K562 (cell line): Measurements from ENCODE around the gene CRYBA1. TPM values are rescaled to one million over a fixed set of nuclear protein-coding genes. Genes with fewer than 3 reads are reported as not detected.

ENCODE experiments used
- BRD9 ChIP-seq: fragments of 450-650 bp; IDR thresholded peaks from 2 replicates; pipeline ENCODE4 v1.6.1; 2018; ENCODE audit warnings: low read depth; ENCODE audit not compliant: partially characterized antibody
- BRF1 ChIP-seq: IDR thresholded peaks from 3 replicates; pipeline ENCODE4 v1.6.1; 2011; ENCODE audit warnings: borderline replicate concordance, mild to moderate bottlenecking; ENCODE audit not compliant: insufficient read length; ENCODE audit errors: extremely low read depth
- CEBPG ChIP-seq, 3 experiments: fragments of 200-800 bp in 1 of 3; sonication (Bioruptor generic) in 1 of 3; sonication (generic) in 1 of 3; formaldehyde crosslinking in 1 of 3; IDR thresholded peaks in 2 of 3; conservative IDR thresholded peaks in 1 of 3; 2 replicates each; pipeline versions ENCODE4 v1.6.1 to v1.8.0; 2016 to 2022; ENCODE audit warnings: missing compliant biosample characterization in 2 of 3, missing genetic modification characterization in 2 of 3, mild to moderate bottlenecking in 1 of 3, missing genetic modification reagents in 1 of 3
- CREM ChIP-seq: IDR thresholded peaks from 2 replicates; pipeline ENCODE4 v1.6.1; 2014; ENCODE audit warnings: antibody characterized with exemption, low read depth
- E2F6 ChIP-seq, 2 experiments: IDR thresholded peaks; 2 replicates each; pipeline ENCODE4 v1.6.1; 2011; ENCODE audit warnings: borderline replicate concordance in 1 of 2, control low read depth in 1 of 2, low read depth in 1 of 2, low read length in 1 of 2, mild to moderate bottlenecking in 1 of 2, mixed read lengths in 1 of 2, moderate library complexity in 1 of 2; ENCODE audit not compliant: insufficient read depth in 1 of 2, insufficient read length in 1 of 2, poor library complexity in 1 of 2, severe bottlenecking in 1 of 2; ENCODE audit errors: extremely low read depth in 1 of 2
- FOXA3 ChIP-seq, 2 experiments: fragments of 450-650 bp in 1 of 2; sonication (generic) in 1 of 2; formaldehyde crosslinking; IDR thresholded peaks in 1 of 2; conservative IDR thresholded peaks in 1 of 2; 2 replicates each; pipeline versions ENCODE4 v1.4.0 to v1.8.0; 2020 to 2022; ENCODE audit warnings: mild to moderate bottlenecking in 2 of 2, missing genetic modification reagents in 1 of 2
- FOXP1 ChIP-seq: sonication (generic); formaldehyde crosslinking; IDR thresholded peaks from 2 replicates; pipeline ENCODE4 v1.8.0; 2022; ENCODE audit warnings: mild to moderate bottlenecking, missing genetic modification reagents
- MLX ChIP-seq, 2 experiments: fragments of 450-650 bp in 1 of 2; sonication (generic) in 1 of 2; formaldehyde crosslinking; conservative IDR thresholded peaks; 2 replicates each; pipeline versions ENCODE4 v1.4.0 to v1.8.1; 2020 to 2022; ENCODE audit warnings: mild to moderate bottlenecking in 1 of 2, missing genetic modification reagents in 1 of 2
- PTBP1 ChIP-seq: fragments of 200-400 bp; formaldehyde crosslinking; IDR thresholded peaks from 2 replicates; pipeline ENCODE4 v1.6.1; 2017; ENCODE audit warnings: low read depth, low read length
- SMC3 ChIP-seq: conservative IDR thresholded peaks from 2 replicates; pipeline ENCODE4 v1.6.1; 2011; ENCODE audit warnings: low read depth, low read length, improper control_type of control experiment; ENCODE audit not compliant: insufficient read depth
- SP2 ChIP-seq: IDR thresholded peaks from 2 replicates; pipeline ENCODE4 v1.6.1; 2011; ENCODE audit warnings: mild to moderate bottlenecking, low read depth, low read length, moderate library complexity; ENCODE audit not compliant: poor library complexity, severe bottlenecking; ENCODE audit errors: extremely low read depth
- SREBF1 ChIP-seq: fragments of 150-350 bp; IDR thresholded peaks from 2 replicates; pipeline ENCODE4 v1.6.1; 2014; ENCODE audit warnings: antibody characterized with exemption, low read depth, low read length, borderline replicate concordance
- TFAP4 ChIP-seq: sonication (generic); formaldehyde crosslinking; IDR thresholded peaks from 2 replicates; pipeline ENCODE4 v1.8.0; 2022; ENCODE audit warnings: missing genetic modification reagents, mild to moderate bottlenecking, moderate library complexity, borderline replicate concordance
- ZC3H4 ChIP-seq: sonication (generic); formaldehyde crosslinking; IDR thresholded peaks from 2 replicates; pipeline ENCODE4 v1.9.0; 2021; ENCODE audit warnings: missing genetic modification reagents, borderline replicate concordance
- ZMIZ1 ChIP-seq, 2 experiments: fragments of 150-350 bp in 1 of 2; IDR thresholded peaks; 2 replicates each; pipeline ENCODE4 v1.6.1; 2012 to 2016; ENCODE audit warnings: low read depth in 2 of 2, low read length in 2 of 2, mild to moderate bottlenecking in 1 of 2, moderate library complexity in 1 of 2
- ZNF146 ChIP-seq: IDR thresholded peaks from one replicate; pipeline ENCODE4 v1.6.1; 2018; ENCODE audit warnings: missing compliant biosample characterization; ENCODE audit not compliant: unreplicated experiment
- polyA plus RNA-seq, 8 experiments: library from polyadenylated mRNA; depleted of rRNA in 4 of 8; stranded (reverse) in 5 of 8; unstranded in 3 of 8; fragments of >200 nt; fragmentation: Nextera tagmentation in 2 of 8; fragmentation: Illumina TruSeq in 1 of 8; extraction: Ambion mirVana in 2 of 8; extraction: Trizol in 1 of 8; gene quantifications; 2 replicates each; pipeline versions ENCODE4 v1.2.1 to v1.2.3, GENCODE V29; 2011 to 2014; ENCODE audit warnings: inconsistent platforms in 1 of 8, missing spikeins in 1 of 8
- total RNA-seq, 7 experiments: library from RNA; depleted of rRNA in 6 of 7; stranded (reverse); fragments of >200 nt in 6 of 7; fragmentation: Illumina TruSeq in 2 of 7; extraction: Trizol in 2 of 7; gene quantifications; 2 replicates each; pipeline versions ENCODE4 v1.2.1 to v1.2.3, GENCODE V29; 2011 to 2021; ENCODE audit warnings: low replicate concordance in 1 of 7

CRYBA1 gene
- total and polyA plus RNA-seq, 9 of the 15 experiments (the other 6 are each of a cell fraction or from before 2014, with no cell fraction given) = not detected

- TF ChIP-seq SMC3 = peak; percentile 90
- no peak for TF ChIP-seq ZNF146 (CRISPR knock-in tag)
- no peak for TF ChIP-seq BRF1
- no peak for TF ChIP-seq SREBF1
- no peak for TF ChIP-seq FOXA3 (CRISPR knock-in tag; conservative IDR thresholded peaks at IDR 0.05 in 1 of 2, IDR thresholded peaks at IDR 0.05 in 1 of 2)
- no peak for TF ChIP-seq MLX (CRISPR knock-in tag; conservative IDR thresholded peaks at IDR 0.05)
- TF ChIP-seq SP2 = no peak
- 0 out of 2 replicates have a peak, but pooled peaks have one; percentile 17 for TF ChIP-seq CREM
- no peak for TF ChIP-seq ZC3H4
- TF ChIP-seq TFAP4 = no peak
- no peak for TF ChIP-seq CEBPG (CRISPR knock-in tag; IDR thresholded peaks at IDR 0.05)
- no peak for TF ChIP-seq CEBPG (tag; conservative IDR thresholded peaks at IDR 0.05 in 1 of 2, IDR thresholded peaks at IDR 0.05 in 1 of 2)
- no peak for TF ChIP-seq E2F6 (IDR thresholded peaks at IDR 0.05; ENCODE audit: borderline replicate concordance in 1 of 2, extremely low read depth in 1 of 2, insufficient read depth in 1 of 2, insufficient read length in 1 of 2, low read depth in 1 of 2, low read length in 1 of 2, poor library complexity in 1 of 2, severe bottlenecking in 1 of 2)
- no peak for TF ChIP-seq FOXP1 (CRISPR knock-in tag)
- TF ChIP-seq PTBP1 = no peak
- TF ChIP-seq ZMIZ1 (IDR thresholded peaks at IDR 0.05; ENCODE audit: low read depth in 2 of 2, low read length in 2 of 2) = no peak
- TF ChIP-seq BRD9 = no peak
Observed at GRCh38 chr17:29219378-29220047, 27.1 kb upstream of the CRYBA1 start (continued).
